HG03045 (cell line): ENCODE data around the gene SRGAP3.
"Not testable (repeated sequence)": the region's sequence is repeated elsewhere in the genome, so short reads cannot be mapped to it uniquely, and the experiment has no call there.

Experiments used
- ATAC-seq: cut with Tn5 transposase; IDR thresholded peaks from one replicate; pipeline ENCODE4 v1.9.1; 2021; ENCODE audit warnings: mild to moderate bottlenecking, moderate library complexity; ENCODE audit not compliant: unreplicated experiment

Gene SRGAP3

GRCh38 chr3:9098716-9099675 lies 150.4 kb downstream of the SRGAP3 start:
- no peak for ATAC-seq

DNA sequence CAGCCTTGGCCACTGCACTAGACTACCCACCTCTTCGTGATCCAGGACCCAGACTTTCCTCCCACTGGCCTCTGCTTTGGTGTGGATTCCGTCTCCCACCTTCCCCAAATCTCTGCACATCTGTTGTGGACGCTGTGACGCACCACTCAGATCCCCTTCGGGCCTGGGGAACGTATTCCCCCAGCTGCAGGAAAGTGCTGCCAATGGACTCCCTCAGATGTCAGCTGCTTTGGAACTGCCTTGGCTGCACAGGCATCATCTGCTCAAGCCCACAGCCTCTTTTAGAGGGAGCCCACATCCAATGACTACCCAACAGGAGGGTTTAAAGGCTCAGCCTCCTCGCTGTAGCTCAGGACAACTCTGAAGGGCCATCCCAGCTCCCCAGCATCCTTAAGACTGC lies 152.0 kb downstream of the SRGAP3 start:
- ATAC-seq: no peak

- ATAC-seq: no peak
Measured at GRCh38 chr3:9091486-9092235, 157.8 kb downstream of the SRGAP3 start.

GRCh38 chr3:9088441-9089353 lies 160.7 kb downstream of the SRGAP3 start:
- no peak for ATAC-seq

DNA sequence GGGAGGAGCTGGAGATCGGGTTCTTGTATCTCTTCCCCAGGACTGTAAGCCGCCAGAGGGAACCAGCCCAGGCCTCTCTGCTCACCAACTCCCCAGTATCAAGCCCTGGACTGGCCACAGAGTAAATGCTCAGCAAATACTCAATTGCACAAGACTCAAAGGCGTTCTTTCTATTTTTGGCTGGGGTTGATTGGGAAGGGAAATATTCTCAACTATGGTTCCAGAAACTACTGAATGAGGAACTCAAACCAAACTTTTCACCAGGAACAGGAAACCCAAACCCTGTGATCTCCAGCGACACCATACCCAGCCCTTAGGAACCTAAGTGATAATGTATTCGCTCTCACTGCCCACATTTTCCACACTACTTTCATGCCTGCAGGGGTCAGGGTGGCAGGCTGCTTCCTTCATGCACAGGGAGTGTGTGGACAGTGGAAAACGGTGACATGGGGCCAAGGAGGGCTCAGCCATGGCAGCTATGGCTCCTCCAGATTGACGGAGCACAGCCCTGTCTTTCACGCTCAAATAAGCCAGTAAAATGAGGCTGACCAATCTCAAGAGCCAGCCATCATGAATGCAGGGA lies 161.5 kb downstream of the SRGAP3 start:
- no peak for ATAC-seq

DNA sequence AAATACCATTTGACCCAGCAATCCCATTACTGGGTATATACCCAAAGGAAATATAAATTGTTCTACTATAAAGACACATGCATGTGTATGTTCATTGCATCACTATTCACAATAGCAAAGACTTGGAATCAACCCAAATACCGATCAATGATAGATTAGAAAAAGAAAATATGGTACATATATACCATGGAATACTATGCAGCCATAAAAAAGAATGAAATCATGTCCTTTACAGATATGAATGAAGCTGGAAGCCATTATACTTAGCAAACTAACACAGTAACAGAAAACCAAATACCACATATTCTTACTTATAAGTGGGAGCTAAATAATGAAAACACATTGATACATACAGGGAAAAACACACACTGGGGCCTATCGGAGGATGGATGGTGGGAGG lies 164.0 kb downstream of the SRGAP3 start:
- ATAC-seq: not testable (repeated sequence)

DNA sequence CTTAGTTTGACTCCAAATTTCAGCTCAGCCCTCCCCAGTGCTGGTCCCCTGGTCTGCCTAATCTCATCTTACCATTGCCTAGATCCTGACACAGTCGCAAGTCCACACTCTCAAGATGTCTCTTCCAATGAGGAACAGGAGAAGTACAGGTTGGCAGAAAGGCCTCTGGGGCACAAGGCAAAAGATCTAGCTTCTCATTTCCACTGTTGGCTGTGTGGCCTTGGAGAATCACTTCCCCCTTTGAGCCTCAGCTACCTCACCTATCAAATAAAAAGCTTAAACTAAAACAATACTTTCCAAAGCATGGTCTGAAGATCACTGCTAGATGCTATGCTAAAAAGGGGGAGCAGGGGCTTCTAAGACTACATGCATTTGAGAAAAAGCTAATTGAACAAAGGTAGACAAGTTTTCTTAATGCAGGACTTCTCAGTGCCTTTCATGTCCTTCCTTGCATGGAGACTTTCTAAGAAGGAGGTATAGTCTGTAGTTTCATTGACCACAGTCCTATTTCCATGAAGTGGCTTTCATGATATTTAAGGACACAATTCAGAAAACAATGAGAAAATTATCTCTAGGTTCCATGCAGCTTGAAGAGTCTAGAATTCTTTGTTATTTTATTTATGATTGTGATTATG lies 168.1 kb downstream of the SRGAP3 start:
- ATAC-seq: no peak

GRCh38 chr3:9080163-9080562 lies 169.3 kb downstream of the SRGAP3 start:
- ATAC-seq: no peak

DNA sequence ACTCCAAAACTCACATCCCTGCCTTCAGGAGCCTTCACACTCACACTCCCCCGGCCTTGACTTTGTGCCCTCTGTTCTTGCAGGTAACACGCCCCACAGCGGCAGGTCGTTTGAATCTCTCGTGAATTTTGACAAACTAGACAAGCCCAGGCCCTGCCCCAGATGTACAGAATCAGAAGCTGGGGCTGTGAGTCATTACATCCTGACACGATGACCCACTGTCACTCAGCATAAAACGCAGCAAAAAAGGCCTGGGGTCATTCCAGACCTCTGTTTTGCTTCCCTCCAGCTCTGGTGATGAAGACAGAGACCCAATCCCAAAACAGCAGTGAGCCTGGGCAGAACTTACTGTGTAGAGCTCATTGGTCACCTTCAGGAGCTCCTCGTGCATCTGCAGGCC lies 169.8 kb downstream of the SRGAP3 start:
- no peak for ATAC-seq

DNA sequence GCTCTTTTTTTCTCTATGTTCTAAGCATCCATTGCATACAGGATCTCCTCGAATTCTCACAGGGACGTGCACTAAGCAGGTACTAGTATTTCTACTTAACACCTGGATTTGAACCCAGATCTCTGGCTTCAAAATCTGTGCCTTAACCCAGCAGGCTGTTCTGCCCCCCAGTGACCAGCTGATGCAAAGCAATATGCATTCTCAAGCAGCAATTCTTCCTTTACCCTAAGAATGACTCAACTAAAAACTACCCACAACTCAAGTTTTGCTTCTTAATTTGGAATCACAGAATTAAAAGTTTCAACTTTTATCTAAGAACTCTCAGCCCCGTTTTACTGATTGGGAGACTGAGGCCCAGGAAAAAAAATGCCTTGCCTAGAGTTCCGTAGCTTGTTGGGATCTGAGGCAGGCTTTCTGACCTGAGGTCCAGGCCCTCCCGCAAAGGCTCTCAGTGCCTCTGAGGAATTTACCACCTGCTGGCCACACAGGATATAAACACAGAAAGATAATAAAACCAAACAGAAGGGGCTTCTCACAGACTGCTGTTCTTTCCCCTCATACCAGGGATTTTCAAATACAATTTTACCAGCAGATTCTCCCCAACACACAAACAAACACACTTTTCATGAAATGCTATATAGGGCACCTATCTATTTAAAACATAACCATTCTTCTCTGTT lies 170.7 kb downstream of the SRGAP3 start:
- no peak for ATAC-seq

DNA sequence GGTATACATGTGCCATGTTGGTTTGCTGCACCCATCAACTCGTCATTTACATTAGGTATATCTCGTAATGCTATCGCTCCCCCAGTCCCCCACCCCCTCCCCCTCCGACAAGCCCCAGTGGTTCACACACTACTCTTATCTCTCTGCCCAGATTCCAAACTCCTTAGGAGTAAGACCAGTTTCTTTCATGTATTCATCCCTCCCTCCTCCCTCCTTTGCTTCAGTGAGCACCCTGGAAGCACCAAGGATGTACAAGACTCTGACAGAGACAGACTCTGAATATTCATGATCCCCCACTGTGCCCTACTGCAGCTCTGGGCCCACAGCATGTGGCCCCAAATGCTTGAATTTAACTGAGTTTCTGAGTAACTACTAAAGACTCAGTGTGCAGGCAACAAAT lies 172.4 kb downstream of the SRGAP3 start:
- no peak for ATAC-seq

GRCh38 chr3:9075762-9076161 lies 173.7 kb downstream of the SRGAP3 start:
- ATAC-seq: no peak

- no peak for ATAC-seq
Measured at GRCh38 chr3:9074079-9074478, 175.4 kb downstream of the SRGAP3 start.

GRCh38 chr3:9072667-9073009 lies 176.8 kb downstream of the SRGAP3 start:
- ATAC-seq: no peak

- ATAC-seq: no peak
Measured at GRCh38 chr3:9071936-9072666, 177.3 kb downstream of the SRGAP3 start.

GRCh38 chr3:9070961-9071360 lies 178.5 kb downstream of the SRGAP3 start:
- no peak for ATAC-seq

DNA sequence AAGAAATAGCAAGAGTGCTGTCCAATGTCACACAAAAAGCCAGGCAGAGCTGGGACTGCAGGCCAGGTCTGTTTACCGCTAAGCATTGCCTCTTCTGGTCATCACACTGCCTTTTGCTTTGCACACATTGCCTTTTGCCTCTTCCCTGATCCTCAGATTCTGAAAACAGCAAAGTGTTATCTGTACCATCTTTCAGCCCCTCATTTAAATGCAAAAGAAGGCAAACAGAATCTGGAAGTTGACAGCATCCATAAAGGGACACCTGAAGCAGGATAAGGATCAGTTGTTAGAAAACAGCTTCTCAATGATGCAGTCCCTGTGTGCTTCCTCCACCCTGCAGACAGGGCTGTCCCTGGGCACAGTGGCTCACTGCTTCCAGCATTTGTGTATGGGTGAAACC lies 179.5 kb downstream of the SRGAP3 start:
- ATAC-seq: no peak

- ATAC-seq: no peak
Measured at GRCh38 chr3:9068051-9068450, 181.4 kb downstream of the SRGAP3 start.

DNA sequence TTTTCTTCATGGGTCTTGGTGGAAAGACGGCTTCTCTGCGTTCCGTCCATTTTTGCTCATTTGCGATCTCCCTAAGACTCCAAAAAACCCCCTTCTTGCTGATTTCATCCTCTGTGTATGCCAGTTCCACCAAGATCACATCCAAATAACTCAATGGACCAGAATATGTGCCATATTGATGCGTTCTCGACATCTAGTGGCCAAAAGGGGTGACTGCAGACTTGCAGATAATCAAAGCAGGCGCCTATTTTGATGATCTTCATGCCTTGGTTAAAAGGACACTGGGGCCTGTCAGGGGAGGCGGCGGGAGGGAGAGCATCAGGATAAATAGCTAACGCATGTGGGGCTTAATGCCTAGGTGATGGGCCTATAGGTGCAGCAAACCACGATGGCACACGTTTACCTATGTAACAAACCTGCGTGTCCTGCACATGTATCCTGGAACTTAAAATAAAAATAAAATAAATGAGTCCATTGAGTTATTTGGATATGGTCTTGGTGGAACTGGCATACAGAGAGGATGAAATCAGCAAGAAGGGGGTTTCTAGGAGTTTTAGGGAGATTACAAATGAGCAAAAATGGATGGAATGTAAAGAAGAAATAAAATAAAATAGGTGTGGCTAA lies 182.0 kb downstream of the SRGAP3 start:
- no peak for ATAC-seq
